GM18873 (cell line): Measurements from ENCODE around the gene WDR64.
A peak's percentile ranks its signal among the peaks of the same experiment; 100 is the strongest.

ENCODE experiments used
- ATAC-seq: cut with Tn5 transposase; IDR thresholded peaks from one replicate; pipeline ENCODE4 v1.9.1; 2021; ENCODE audit warnings: mild to moderate bottlenecking, moderate library complexity, moderate number of reproducible peaks; ENCODE audit not compliant: unreplicated experiment, low FRiP score

The WDR64 gene

DNA sequence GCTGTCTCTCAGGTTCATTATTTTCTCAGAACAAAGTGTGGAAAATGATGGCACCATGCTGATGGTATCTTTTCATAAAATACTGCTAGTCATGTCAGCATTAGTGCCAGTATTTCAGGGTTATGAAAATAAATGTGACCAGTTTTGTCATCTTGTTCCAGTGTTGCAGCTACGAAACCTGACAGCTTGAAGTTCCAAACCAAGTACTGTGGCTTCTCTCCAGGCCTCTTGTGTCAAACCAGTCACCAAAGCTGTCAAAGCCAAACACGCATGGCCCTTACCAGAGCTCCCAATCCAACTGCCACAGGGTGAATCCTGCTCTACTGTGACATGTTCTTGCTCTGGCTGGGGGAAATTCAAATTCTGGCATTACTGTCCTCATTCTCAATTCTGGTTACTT lies 175.2 kb downstream of the WDR64 start:
- ATAC-seq: no peak

DNA sequence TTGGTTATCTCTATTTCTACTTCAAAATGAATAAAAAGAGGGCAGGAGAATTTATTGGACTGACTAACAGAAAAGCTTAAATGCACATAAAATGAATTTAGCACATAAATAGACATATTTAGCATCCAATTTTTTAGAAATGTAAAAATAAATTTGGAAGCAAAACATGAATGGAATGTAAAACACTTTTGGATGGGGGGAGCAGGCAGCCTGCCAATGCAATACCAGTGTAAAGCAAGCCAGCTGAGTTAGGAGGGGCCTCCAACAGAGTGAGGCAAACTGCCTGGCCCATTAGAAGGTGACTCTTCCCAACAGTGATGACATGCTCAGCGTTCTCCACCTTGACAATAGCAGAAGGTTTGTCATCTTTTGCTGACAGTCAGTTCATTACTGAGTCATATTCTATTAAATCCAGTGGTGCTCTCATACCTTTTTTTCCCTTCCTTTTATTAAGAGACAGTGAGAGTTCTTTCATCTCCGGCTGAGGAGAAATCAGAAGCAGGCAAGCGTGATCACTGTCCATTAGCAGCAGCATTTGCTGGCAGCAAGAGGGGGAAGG lies 176.5 kb downstream of the WDR64 start:
- ATAC-seq: no peak

DNA sequence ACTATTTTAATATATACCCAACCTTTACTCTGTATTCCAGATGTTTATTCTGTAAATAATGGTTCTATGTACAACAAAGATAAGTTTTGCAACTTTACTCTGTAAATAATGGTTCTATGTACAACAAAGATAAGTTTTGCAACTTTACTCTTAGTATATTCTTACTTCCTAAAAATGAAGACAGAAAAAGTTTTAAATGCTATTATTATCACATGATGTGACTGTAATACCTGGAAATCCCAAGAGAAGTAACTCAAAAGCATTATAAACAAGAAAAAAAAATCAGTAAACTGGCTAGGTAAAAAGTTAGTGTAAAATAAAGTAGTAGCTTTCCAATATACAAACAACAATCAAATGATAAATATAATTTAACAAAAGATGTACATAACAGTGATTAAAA lies 177.4 kb downstream of the WDR64 start:
- no peak for ATAC-seq

DNA sequence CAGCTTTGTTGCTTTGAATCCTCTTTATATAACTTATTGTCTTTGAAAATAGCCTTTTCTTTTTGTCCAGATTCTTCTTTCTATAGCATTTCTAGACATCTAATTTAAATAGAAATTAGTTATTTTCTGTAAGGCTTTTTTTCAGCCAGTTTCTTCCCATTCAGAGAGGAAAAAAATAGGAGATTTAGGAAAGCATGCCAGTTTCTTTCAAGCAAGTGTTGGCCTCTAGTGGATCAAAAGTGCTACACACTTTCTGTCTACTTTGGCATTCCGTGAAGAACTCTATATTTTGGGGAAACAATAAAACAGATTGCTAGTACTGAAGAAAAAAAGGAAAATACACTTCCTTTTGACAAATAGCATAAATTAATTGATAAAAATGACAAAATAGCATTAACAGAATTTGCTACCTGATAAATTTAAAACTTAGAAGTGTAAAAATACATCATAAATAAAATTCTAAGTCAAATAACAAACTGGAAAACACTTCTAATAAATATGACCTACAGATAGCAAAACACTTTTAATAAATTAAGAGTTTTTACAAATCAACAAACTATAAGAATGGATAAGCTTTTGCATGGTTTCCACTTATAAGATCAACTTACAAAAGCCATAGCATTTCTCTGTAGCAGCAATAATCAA lies 182.8 kb downstream of the WDR64 start:
- ATAC-seq: no peak

DNA sequence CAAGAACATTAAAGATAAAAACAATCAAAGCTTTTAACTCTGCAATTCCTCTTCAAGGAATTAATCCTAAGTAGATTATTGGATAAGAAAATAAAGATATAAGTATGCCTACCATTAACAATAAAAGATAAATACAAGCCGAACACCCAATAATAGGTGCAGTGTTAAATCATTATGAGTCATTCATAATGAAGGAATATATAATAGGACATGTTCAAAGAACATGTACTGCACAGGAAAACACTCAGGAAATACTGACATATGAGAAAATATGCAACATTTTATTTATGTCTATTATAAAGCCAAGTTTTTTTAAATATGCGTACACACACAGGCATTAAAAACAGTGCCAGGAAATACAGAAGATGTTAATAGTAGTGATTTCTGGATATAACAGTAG lies 184.9 kb downstream of the WDR64 start:
- ATAC-seq: no peak

DNA sequence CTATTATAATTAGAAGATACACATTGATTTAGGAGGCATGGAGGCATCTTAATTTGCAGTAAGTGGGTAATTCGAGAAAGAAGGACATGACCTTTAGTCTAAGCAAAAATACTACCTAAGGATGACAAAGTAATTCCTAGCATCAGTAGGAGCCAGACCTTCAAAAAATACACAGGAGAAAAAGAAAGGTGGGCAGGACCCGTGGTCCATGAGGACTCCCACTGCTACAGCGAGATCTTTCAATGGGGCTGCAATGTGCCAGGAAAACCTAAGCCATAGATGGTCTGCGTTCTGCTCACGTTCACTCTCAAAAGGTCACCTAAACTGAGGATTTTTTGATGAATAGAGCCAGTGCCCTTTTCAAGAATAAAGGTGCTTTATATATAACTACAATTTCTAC lies 185.3 kb downstream of the WDR64 start:
- no peak for ATAC-seq

DNA sequence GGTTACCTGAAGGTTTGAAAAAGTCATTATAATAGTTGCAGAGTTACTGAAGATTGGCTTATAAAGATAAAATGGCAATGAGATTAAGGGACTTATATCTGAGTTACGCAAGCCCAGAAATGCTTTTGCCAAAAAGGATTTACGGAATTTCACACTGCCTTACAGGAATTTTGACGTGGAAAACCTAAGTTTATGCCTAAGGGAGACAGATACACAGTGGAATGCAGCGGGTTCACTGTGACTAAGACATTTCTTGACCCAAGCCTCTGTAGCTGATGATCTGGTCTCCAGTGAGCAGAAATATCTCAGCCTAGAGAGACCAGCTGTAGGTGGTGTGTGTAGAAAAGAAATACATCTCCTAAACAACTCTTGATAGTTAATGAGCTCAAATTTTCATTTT lies 185.8 kb downstream of the WDR64 start:
- no peak for ATAC-seq

DNA sequence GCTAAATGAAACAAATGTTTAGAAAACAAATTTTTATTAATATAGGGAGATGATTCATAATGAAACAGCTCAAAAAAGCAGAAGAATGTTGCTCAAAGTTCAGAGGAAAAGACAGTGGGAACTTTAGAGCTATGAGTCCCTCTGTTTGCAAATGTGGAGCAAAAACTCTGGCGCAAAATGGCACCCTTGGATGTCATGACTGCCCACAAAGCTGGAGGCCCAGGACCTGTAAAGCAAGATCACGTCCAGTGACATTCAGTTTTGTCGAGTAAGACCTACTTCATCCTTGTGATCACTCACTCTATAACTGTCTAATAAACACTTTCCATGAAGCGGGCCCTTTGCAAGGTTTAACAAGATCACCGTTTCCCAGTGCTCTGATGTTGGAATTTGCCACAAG lies 186.8 kb downstream of the WDR64 start:
- no peak for ATAC-seq

DNA sequence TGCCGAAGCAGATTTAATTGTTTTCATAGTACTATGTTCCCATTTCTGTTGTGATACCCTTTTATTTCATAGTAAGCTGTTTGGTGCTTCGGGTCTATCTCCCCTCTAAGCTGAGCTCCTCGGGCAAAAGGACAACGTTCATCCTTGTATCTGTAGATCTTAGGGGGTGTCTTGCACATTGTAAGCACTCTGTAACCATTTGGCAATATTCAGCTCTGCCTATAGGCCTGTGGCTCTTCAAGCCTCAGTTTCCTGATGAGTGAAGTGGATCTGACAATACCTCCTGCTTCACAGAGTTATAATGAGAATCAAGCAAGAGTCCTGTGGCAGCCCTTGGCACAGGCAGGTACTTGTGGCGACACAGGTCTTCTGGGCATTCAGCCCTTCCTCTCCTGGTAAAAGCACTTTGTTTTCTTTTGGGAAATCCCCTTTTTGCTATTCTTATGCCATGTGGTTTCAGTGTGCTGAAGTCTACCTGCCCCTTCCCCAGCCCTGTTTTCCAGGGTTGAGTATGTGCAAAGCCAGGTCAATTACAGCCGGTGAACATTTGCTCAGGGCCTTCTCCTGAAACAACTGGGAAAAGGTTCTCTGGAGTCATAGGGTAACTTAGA lies 187.4 kb downstream of the WDR64 start:
- ATAC-seq: peak; percentile 71

DNA sequence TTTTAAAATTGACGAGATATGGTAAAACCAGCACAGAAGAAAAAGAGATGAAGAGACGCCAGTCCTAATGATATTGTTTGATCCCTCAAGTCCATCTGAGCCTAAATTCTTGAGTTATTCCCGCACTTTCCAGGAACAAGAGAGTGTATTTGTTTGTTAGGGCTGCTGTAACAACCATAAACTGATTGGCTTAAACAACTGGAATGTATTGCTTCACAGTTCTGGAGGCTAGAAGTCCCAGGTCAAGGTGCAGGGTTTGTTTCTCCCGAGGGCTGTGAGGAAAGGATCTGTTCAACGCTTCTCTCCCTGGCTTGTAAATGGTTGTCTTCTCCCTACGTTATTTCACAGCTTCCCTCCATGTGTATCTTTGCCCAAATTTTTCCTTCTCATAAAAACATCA lies 188.1 kb downstream of the WDR64 start:
- no peak for ATAC-seq

DNA sequence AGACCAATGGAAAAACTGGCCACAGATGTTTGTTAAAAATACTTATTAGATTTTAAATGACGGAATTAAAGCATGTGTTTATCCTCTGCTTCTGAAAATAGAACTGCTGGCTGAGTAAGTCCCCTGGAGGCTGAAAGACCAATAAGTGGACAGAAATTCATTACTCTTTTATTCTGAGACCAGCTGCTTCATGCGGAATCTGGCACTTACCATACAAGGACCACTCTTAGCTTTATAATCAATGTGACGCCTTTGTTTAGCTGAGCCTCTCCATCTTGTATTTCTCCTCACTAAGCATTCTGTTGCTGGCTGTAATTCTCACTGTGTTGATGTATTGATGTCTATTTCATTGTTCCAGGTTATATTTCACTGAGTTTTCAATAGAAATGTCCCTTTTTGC lies 189.6 kb downstream of the WDR64 start:
- no peak for ATAC-seq

DNA sequence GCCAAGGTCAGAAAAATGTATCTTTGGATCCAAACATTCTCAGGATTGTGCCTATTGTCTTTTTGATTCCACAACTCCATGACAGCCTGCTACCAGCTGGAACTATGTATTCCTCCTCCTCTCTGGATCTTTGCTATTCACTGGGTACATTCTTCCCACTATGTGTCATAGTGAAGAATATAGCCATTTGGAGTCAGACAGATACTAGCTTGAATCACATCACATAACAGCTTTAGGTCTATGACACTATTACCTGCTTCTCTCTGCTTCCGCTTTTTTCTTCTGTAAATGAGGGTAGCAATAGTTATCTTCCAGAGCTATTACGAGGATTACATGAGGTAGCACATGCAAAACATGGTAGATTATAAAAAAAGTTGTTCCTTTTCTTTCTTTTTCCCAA lies 190.5 kb downstream of the WDR64 start:
- no peak for ATAC-seq

DNA sequence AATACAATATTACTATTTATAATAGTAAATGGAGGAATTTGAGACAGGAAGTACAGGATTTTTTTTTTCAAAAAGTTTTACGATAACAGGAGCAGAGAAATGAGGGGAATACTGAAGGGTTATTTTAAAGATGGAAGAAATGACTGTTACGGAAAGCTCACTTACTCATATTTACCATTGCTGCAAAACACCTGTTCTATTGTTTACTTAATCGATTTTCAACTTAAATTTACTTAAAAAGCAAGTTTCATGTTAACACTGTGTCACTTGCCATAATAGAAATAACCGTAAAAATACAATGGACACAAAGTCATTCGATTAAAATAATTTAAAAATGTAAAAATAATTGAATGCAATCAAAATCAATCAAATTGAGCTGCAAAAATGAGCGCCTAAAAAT lies 192.5 kb downstream of the WDR64 start:
- ATAC-seq: no peak

DNA sequence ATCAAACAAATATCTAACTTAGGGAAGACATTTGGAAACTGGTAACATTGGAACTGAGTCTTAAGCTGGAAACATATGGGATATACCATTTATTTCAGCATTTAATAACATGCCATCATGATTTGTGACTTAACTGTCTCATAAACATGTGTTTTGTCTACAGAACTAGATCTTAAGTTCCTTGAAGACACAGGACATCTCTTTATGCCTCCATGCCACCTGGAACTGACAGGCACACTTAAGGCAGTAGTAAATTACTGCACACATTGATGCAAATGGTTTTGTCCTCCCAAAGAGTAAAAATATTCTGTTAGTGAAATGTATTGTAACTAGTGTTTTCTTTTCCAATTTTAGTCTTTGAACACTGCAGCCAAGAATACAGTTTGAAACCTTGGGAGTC lies 194.3 kb downstream of the WDR64 start:
- no peak for ATAC-seq

DNA sequence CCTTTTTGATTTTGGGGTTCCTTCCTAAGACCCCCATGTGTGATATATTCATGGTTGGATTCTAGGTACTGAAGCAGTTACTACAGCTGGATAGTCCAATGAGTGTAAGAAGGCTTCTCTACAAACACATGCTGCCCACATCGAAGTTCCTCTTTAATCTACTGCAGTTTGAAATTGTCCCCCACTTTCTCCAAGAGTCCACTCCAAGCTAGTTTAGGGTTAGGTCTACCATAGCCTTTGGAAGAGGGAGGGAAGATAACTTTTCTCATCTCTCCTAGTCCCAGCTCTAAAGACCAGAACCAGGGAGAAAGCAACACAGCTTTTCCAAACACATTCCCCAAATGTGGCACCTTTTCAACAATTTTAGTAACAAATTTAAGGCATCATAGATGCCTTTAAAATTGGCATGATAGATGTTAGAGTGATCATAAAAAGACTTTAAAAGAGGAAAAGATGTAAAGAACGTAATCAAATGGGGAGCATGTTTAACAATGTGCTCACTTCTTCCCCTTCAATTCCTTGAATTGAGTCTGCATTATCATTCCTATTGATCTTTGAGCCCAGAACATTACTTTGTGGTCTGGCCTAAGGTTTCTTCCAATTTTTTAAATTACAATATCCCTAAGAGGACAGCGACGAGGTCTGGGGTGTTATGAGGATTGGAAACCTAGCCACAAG lies 194.9 kb downstream of the WDR64 start:
- no peak for ATAC-seq

DNA sequence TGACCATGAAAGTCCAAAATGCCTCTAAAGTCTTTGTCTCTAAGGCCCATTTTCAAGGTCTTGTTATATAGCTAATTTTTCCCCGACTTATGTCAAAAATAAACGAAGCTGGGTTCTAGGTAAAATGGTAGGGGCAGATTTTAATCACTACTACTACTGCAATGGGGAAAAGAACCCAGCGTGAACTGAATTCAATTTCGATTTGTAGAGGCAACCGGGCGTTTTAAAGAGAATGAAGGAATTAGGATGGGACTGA lies 195.4 kb downstream of the WDR64 start:
- no peak for ATAC-seq

DNA sequence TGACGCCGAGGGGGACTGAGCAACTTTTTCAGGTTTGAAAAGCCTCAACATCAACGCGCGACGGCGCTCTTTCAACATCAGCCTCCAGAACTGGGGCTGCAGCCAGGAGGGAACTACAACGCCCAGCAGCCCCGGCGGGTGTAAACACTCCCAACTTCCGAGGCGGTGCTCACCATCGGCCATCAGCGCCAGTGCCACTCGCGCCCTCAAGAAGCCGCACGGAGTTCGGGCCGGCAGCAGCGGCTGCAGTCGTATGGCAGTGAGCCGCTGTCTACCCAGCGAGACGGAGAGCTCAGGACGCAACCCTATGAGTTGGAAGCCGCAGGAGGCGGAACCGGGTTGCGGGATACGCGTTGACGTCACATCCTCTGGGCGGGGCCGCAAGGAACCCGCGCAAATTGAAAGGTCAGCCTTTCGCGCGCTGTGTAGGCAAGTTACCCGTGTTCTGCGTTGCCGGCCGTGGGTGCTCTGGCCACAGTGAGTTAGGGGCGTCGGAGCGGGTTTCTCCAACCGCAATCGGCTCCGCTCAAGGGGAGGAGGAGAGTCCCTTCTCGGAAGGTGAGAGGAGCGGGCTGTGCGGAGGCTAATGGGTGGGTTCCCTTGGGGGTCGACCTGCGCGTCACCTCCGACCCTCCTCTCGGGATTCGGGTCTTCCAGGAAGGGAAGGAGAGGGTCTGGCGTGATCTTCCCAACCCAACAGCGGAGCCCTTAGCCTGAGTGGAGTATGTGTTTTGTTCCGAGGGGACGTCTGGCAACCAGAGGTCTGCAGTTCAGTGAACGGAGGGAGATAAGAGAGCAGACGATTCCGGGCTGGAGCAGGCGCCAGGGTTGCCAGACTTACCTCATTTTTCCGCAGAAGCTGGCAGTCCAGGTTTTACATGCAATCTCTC lies 196.0 kb downstream of the WDR64 start, which contains the start of gene EXO1:
TSS of gene EXO1 (plus strand) at position 409 of the 890 bp plus-strand sequence. CDS start 2,222 bp downstream, outside the sequence.
- peak; percentile 97 for ATAC-seq

DNA sequence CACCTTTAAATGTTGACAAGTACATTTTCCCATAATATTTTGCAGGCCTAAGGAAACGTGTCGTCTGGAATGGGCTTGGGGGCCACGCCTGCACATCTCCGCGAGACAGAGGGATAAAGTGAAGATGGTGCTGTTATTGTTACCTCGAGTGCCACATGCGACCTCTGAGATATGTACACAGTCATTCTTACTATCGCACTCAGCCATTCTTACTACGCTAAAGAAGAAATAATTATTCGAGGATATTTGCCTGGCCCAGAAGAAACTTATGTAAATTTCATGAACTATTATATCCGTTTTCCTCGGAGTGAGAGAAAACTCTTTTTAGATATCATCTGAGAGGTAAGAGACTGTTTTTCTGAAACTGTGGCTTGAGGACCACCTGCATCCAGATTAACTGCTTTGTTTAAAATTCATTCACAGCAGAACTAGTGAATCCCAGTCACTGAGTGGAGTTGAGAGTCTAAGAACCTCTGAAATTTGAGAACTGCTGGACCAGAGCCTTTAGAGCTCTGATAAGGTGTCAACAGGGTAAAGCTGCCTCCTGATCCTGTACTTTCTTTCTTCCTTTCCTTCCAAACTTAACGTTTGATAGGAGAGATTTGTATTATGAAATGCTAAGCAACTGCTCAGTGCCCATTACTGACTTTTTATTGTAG lies 196.7 kb downstream of the WDR64 start:
- ATAC-seq: no peak

DNA sequence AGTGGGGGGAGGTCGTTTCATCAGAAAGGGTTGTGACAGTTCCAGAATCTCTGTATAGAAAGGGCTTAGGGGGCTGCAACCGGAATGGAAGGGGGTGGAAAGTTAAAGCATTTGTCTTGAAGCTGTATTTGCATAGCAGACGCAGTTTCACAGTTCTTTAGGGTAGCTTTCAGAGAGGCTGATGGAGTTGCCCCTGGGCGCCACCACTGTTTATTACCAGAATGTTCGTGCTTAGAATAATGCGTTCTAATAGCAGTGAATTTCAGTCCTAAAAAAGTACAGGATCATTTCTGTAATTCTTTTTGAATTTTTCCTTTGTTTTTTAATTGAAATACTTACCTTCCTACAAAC lies 197.2 kb downstream of the WDR64 start:
- ATAC-seq: no peak
